Neuronal stem cell (in vitro differentiated cells): ENCODE data around the gene OSBPL6.
"Not testable (repeated sequence)": the region's sequence is repeated elsewhere in the genome, so short reads cannot be mapped to it uniquely, and the experiment has no call there.

Experiments
- DNase-seq: peaks from one replicate; pipeline ENCODE4 v3.0.0-alpha.2; 2013; ENCODE audit warnings: low spot score
- H2AFZ ChIP-seq: one replicate; pipeline ENCODE4 v1.6.1; 2013; ENCODE audit warnings: mild to moderate bottlenecking, low read length, inconsistent platforms
- H2AK5ac ChIP-seq: 2 replicates; pipeline ENCODE4 v1.6.1; 2013; ENCODE audit warnings: low read depth, mild to moderate bottlenecking, inconsistent platforms, low read length, moderate library complexity, mixed read lengths
- H2BK120ac ChIP-seq: 2 replicates; pipeline ENCODE4 v1.6.1; 2013; ENCODE audit warnings: low read depth, mild to moderate bottlenecking, inconsistent platforms, low read length, moderate library complexity, mixed read lengths
- H2BK12ac ChIP-seq: one replicate; pipeline ENCODE4 v1.6.1; 2013; ENCODE audit warnings: low read length, inconsistent platforms
- H2BK15ac ChIP-seq: 2 replicates; pipeline ENCODE4 v1.6.1; 2013; ENCODE audit warnings: mild to moderate bottlenecking, low read length, inconsistent platforms, mixed read lengths
- H2BK5ac ChIP-seq: one replicate; pipeline ENCODE4 v1.6.1; 2013; ENCODE audit warnings: inconsistent platforms, mild to moderate bottlenecking, low read length, moderate library complexity
- H3K14ac ChIP-seq: one replicate; pipeline ENCODE4 v1.6.1; 2013; ENCODE audit warnings: low read length, inconsistent platforms
- H3K18ac ChIP-seq: 2 replicates; pipeline ENCODE4 v1.6.1; 2013; ENCODE audit warnings: low read length, inconsistent platforms
- H3K23ac ChIP-seq: 2 replicates; pipeline ENCODE4 v1.6.1; 2013; ENCODE audit warnings: low read depth, mild to moderate bottlenecking, mixed read lengths, low read length, inconsistent platforms; ENCODE audit not compliant: poor library complexity
- H3K27ac ChIP-seq: replicated peaks from 3 replicates; pipeline ENCODE4 v1.5.1; 2013; ENCODE audit warnings: low read length, inconsistent platforms
- H3K27me3 ChIP-seq, 3 experiments: 2 replicates each; pipeline ENCODE4 v1.6.1; 2013; ENCODE audit warnings: low read length in 3 of 3, mild to moderate bottlenecking in 2 of 3, inconsistent platforms in 1 of 3, low read depth in 1 of 3, mixed read lengths in 1 of 3, moderate library complexity in 1 of 3; ENCODE audit not compliant: control insufficient read depth in 3 of 3, insufficient read depth in 3 of 3
- H3K36me3 ChIP-seq, 2 donors: replicated peaks in 1 of 2; 2 replicates each; pipeline ENCODE4 v1.6.1; 2013; ENCODE audit warnings: low read length in 2 of 2; ENCODE audit not compliant: control insufficient read depth in 2 of 2, insufficient read depth in 2 of 2
- H3K4ac ChIP-seq: 2 replicates; pipeline ENCODE4 v1.6.1; 2013; ENCODE audit warnings: inconsistent platforms, mild to moderate bottlenecking, low read length, moderate library complexity
- H3K4me1 ChIP-seq, 2 donors: 1 replicate in 1 of 2; 2 replicates in 1 of 2; pipeline ENCODE4 v1.6.1; 2013; ENCODE audit warnings: low read length in 2 of 2, low read depth in 1 of 2; ENCODE audit not compliant: control insufficient read depth in 2 of 2, insufficient read depth in 1 of 2
- H3K4me2 ChIP-seq: one replicate; pipeline ENCODE4 v1.6.1; 2013; ENCODE audit warnings: mild to moderate bottlenecking, low read length, inconsistent platforms; ENCODE audit not compliant: insufficient read depth, poor library complexity, severe bottlenecking
- H3K4me3 ChIP-seq, 2 donors: 2 replicates each; pipeline ENCODE4 v1.5.1; 2013; ENCODE audit warnings: low read length in 2 of 2, mild to moderate bottlenecking in 2 of 2, inconsistent platforms in 1 of 2, moderate library complexity in 1 of 2
- H3K79me1 ChIP-seq: one replicate; pipeline ENCODE4 v1.6.1; 2013; ENCODE audit warnings: low read depth, mild to moderate bottlenecking, inconsistent platforms, low read length, moderate library complexity
- H3K9ac ChIP-seq: one replicate; pipeline ENCODE4 v1.6.1; 2013; ENCODE audit warnings: mild to moderate bottlenecking, low read depth, low read length, inconsistent platforms; ENCODE audit not compliant: poor library complexity
- H3K9me3 ChIP-seq, 2 donors: replicated peaks in 1 of 2; 2 replicates each; pipeline versions ENCODE3 to v1.6.1; 2013; ENCODE audit warnings: low read length in 2 of 2, mild to moderate bottlenecking in 2 of 2, inconsistent platforms in 1 of 2, low read depth in 1 of 2, mixed read lengths in 1 of 2, moderate library complexity in 1 of 2; ENCODE audit not compliant: control insufficient read depth in 2 of 2, insufficient read depth in 1 of 2
- H4K8ac ChIP-seq: one replicate; pipeline ENCODE4 v1.6.1; 2013; ENCODE audit warnings: low read depth, mild to moderate bottlenecking, inconsistent platforms, low read length, moderate library complexity
- H4K91ac ChIP-seq: one replicate; pipeline ENCODE4 v1.6.1; 2013; ENCODE audit warnings: low read length, low read depth, mild to moderate bottlenecking, inconsistent platforms; ENCODE audit not compliant: poor library complexity
- WGBS, 2 donors: extraction: QIAGEN DNeasy Blood & Tissue Kit; methylation state at CpG; one replicate each; pipeline ENCODE4 v1.1.7; 2013; ENCODE audit warnings: missing lambda C conversion rate in 2 of 2, mixed read lengths in 1 of 2; ENCODE audit not compliant: insufficient read length in 2 of 2, insufficient replicate concordance in 1 of 2; ENCODE audit errors: extremely low coverage in 2 of 2; 5-methylcytosine and 5-hydroxymethylcytosine counted together

The OSBPL6 gene

DNA sequence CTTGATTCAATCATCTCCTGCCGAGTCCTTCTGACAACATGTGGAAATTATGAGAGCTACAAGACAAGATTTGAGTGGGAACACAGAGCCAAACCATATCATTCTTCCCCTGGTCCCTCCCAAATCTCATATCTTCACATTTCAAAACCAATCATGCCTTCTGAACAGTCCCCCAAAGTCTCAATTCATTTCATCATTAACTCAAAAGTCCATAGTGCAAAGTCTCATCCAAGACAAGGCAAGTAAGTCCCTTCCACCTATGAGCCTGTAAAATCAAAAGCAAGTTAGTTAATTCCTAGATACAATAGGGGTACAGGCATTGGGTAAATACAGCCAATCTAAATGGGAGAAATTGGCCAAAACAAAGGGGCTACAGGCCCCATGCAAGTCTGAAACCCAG lies 40.4 kb upstream of the OSBPL6 start:
- not testable (repeated sequence) for H3K4me1 ChIP-seq, H3K4me2 ChIP-seq, H2AFZ ChIP-seq, H3K23ac ChIP-seq, H3K9me3 ChIP-seq, H2BK15ac ChIP-seq, H2BK12ac ChIP-seq, H3K36me3 ChIP-seq, H3K18ac ChIP-seq, H4K91ac ChIP-seq, H3K4me3 ChIP-seq, H2AK5ac ChIP-seq, H3K79me1 ChIP-seq, DNase-seq, H3K9ac ChIP-seq, H3K14ac ChIP-seq, H2BK120ac ChIP-seq, H2BK5ac ChIP-seq, H3K4ac ChIP-seq, H3K27me3 ChIP-seq, H4K8ac ChIP-seq, H3K27ac ChIP-seq
- no CpG with 5 or more reads among the region's 1 CpG for WGBS, 2 donors

DNA sequence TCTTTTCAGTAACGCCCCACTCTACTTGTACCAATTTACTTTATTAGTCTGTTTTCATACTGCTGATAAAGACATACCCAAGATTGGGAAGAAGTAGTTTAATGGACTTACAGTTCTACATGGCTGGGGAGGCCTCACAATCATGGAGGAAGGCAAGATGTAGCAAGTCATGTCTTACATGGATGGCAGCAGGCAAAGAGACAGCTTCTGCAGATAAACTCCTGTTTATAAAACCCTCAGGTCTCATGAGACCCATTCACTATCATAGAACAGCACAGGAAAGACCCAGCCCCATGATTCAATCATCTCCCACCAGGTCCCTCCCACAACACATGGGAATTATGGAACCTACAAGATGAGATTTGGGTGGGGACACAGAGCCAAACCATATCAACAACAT lies 38.8 kb upstream of the OSBPL6 start:
- Histone ChIP-seq H4K91ac (no peak overlapping the region), H2BK5ac (no peak overlapping the region), H3K9ac (no peak overlapping the region), H4K8ac (no peak overlapping the region), H2BK12ac (no peak overlapping the region), H2BK120ac (no peak overlapping the region), H3K23ac (no peak overlapping the region), H3K9me3 (no peaks in the 10 kb centered on the region), H3K4ac (no peak overlapping the region), H2BK15ac (no peak overlapping the region), H3K4me3 (no peak overlapping the region), H3K4me2 (no peak overlapping the region), H2AFZ (no peak overlapping the region), H3K27ac (no peak overlapping the region), H3K79me1 (no peaks in the 10 kb centered on the region), H2AK5ac (no peak overlapping the region), H3K14ac (no peak overlapping the region), H3K36me3 (no peaks in the 10 kb centered on the region), H3K18ac (no peak overlapping the region), H3K4me1 (no peaks in the 10 kb centered on the region), H3K27me3 (peaks cover 0 to 2% (median 0%) of the 10 kb centered on the region in 3 experiments)
- no peak for DNase-seq
- no CpG with 5 or more reads among the region's 1 CpG for WGBS, 2 donors

DNA sequence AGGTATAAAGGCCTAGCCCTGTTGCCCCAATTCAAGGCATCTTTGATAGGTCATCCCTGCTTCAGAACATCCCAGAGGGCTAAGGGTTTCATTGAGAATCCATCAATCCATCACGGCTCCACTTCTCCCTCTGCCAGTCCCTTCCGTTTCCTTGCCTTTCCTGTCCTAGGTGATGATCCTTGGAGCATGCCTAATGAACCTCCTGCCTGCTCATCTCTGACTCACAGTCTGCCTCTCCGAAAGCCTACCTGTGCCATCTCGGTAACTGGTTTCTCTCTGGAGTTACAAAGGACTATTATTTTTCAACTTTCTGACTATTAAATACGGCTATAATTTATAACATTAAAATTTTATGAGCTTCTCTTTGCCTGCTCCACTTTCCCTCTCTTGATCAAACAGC lies 36.7 kb upstream of the OSBPL6 start:
- Histone ChIP-seq H3K4me2 (no peak overlapping the region), H3K36me3 (no peaks in the 10 kb centered on the region), H2BK120ac (no peak overlapping the region), H3K14ac (no peak overlapping the region), H2AK5ac (no peak overlapping the region), H3K4me3 (no peak overlapping the region), H2BK12ac (no peak overlapping the region), H3K79me1 (no peaks in the 10 kb centered on the region), H3K4me1 (no peaks in the 10 kb centered on the region), H3K23ac (no peak overlapping the region), H2BK5ac (no peak overlapping the region), H4K91ac (no peak overlapping the region), H2BK15ac (no peak overlapping the region), H3K9me3 (no peaks in the 10 kb centered on the region), H3K9ac (no peak overlapping the region), H2AFZ (no peak overlapping the region), H3K27ac (no peak overlapping the region), H3K4ac (no peak overlapping the region), H4K8ac (no peak overlapping the region), H3K27me3 (peaks cover 0 to 2% (median 0%) of the 10 kb centered on the region in 3 experiments), H3K18ac (no peak overlapping the region)
- no CpG with 5 or more reads among the region's 5 CpGs for WGBS, 2 donors
- DNase-seq: no peak

DNA sequence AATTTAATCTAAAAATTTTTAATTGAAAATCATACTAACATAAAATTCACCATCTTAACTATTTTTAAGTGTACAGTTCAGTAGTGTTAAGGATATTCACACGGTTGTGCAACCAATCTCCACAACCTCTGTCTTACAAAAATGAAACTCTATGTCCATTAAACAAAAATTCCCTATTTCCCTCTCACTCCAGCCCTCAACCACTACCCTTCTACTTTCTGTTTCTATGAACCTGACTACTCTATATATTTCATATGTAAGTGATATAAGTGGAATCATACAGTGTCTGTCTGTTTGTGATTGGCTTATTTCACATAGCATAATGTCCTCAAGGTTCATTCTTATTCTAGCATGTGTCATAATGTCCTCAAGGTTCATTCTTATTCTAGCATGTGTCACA lies 34.3 kb upstream of the OSBPL6 start:
- H3K18ac ChIP-seq: no peak overlapping the region
- no peak overlapping the region for H3K9ac ChIP-seq
- no peak overlapping the region for H2BK12ac ChIP-seq
- H3K27ac ChIP-seq: no peak overlapping the region
- no peak overlapping the region for H4K8ac ChIP-seq
- no peak overlapping the region for H3K4me2 ChIP-seq
- H2AFZ ChIP-seq: no peak overlapping the region
- H3K79me1 ChIP-seq: no peaks in the 10 kb centered on the region
- H3K9me3 ChIP-seq: no peaks in the 10 kb centered on the region
- H2AK5ac ChIP-seq: no peak overlapping the region
- H4K91ac ChIP-seq: no peak overlapping the region
- peaks cover 0 to 2% (median 0%) of the 10 kb centered on the region in 3 experiments for H3K27me3 ChIP-seq
- no peak overlapping the region for H2BK15ac ChIP-seq
- no peak overlapping the region for H3K4ac ChIP-seq
- H3K14ac ChIP-seq: no peak overlapping the region
- H3K36me3 ChIP-seq: no peaks in the 10 kb centered on the region
- no CpG with 5 or more reads among the region's 1 CpG for WGBS, 2 donors
- H2BK120ac ChIP-seq: no peak overlapping the region
- no peak overlapping the region for H3K4me3 ChIP-seq
- no peak for DNase-seq
- no peak overlapping the region for H2BK5ac ChIP-seq
- H3K23ac ChIP-seq: no peak overlapping the region
- H3K4me1 ChIP-seq: no peaks in the 10 kb centered on the region
